ENCODE data around the gene SREK1. TPM values are rescaled to one million over a fixed set of nuclear protein-coding genes. Genes with fewer than 3 reads are reported as not detected.

The SREK1 gene
- total and polyA plus RNA-seq, 2 of the 8 experiments (the other 6 are each of a cell fraction or from before 2014, with no cell fraction given): 10.6 to 40.4 TPM

- no peak overlapping the region for H4K5ac ChIP-seq (ENCODE audit: insufficient read length, low read depth, low read length)
- peaks cover 4 to 67% (median 28%) of the 10 kb centered on the region in 4 experiments; a peak in 7 of 8 replicates for H3K36me3 ChIP-seq (ENCODE audit: control insufficient read depth in 2 of 4, insufficient read depth in 4 of 4, low read length in 3 of 4)
- no peak overlapping the region for H3K27ac ChIP-seq (ENCODE audit: low read depth, low read length)
- H3K4me3 ChIP-seq (ENCODE audit: extremely low read depth in 1 of 4, insufficient read depth in 2 of 4, low read depth in 3 of 4, low read length in 4 of 4): no peak overlapping the region
- POLR2A ChIA-PET (ENCODE audit: partially characterized antibody): no interaction called here
- peaks cover under 1 to 3% of the 10 kb centered on the region in 2 experiments for H4K20me1 ChIP-seq (replicated peaks in 1 of 2; ENCODE audit: control insufficient read depth in 1 of 2, insufficient read depth in 2 of 2, low read length in 2 of 2)
- no peak overlapping the region for H3K9ac ChIP-seq (replicated peaks in 1 of 4; ENCODE audit: extremely low read depth in 1 of 4, low read depth in 3 of 4, low read length in 3 of 4)
- no peak overlapping the region for H3K4me2 ChIP-seq (ENCODE audit: insufficient read depth in 1 of 2, low read depth in 2 of 2, low read length in 2 of 2)
- H3K18ac ChIP-seq (ENCODE audit: extremely low read depth, low read length): no peak overlapping the region
- H3K79me1 ChIP-seq (ENCODE audit: low read depth, low read length): no peaks in the 10 kb centered on the region
- H3K4me1 ChIP-seq (replicated peaks in 1 of 4; ENCODE audit: control insufficient read depth in 3 of 4, insufficient read depth in 4 of 4, low read length in 3 of 4): no peaks in the 10 kb centered on the region
- H4K8ac ChIP-seq (ENCODE audit: extremely low read depth, insufficient read depth, low read length): no peak overlapping the region
- H3K4ac ChIP-seq (replicated peaks; ENCODE audit: insufficient read length, low read depth, low read length): no peak overlapping the region
- no peaks in the 10 kb centered on the region for H3K9me3 ChIP-seq (ENCODE audit: insufficient read depth in 2 of 2, low read depth in 1 of 2, low read length in 1 of 2)
- H3K56ac ChIP-seq (replicated peaks; ENCODE audit: insufficient read length, low read depth, low read length): no peak overlapping the region
- H3K27me3 ChIP-seq (replicated peaks in 1 of 4; ENCODE audit: control insufficient read depth in 3 of 4, extremely low read depth in 1 of 4, insufficient read depth in 3 of 4, low read length in 3 of 4): no peaks in the 10 kb centered on the region
- no peak overlapping the region for H2BK5ac ChIP-seq (ENCODE audit: low read depth, low read length)
- 98% methylated on average over 5 of the region's 5 CpGs; no CpG with 5 or more reads in 1 of the 2 experiments for WGBS, 2 experiments (ENCODE audit: extremely low coverage in 1 of 2, insufficient coverage in 1 of 2, insufficient read length in 1 of 2, insufficient replicate concordance in 2 of 2, low coverage in 1 of 2, low lambda C conversion rate in 2 of 2, missing lambda C conversion rate in 1 of 2)
- H3K79me2 ChIP-seq (ENCODE audit: control insufficient read depth in 1 of 2, insufficient read depth in 2 of 2, low read length in 2 of 2): peaks cover 0 to 4% of the 10 kb centered on the region in 2 experiments; a peak in 1 of 4 replicates
- no peak overlapping the region for H3K23ac ChIP-seq (ENCODE audit: insufficient read length)
- H3K23me2 ChIP-seq (ENCODE audit: low read depth, low read length): no peaks in the 10 kb centered on the region
- no peak overlapping the region for H2BK120ac ChIP-seq (replicated peaks; ENCODE audit: low read depth, low read length)
- H2BK12ac ChIP-seq (ENCODE audit: low read depth, low read length): no peak overlapping the region
- DNase-seq (ENCODE audit: low read depth in 1 of 2, low spot score in 2 of 2): no peak
- CTCF ChIA-PET (ENCODE audit: partially characterized antibody): interaction anchor here (1.2 kb wide), 1 partner anchor 48 kb away, joined by 3 read pairs; no protein-coding TSS in a partner anchor
- no peak overlapping the region for H2AFZ ChIP-seq (ENCODE audit: low read length)
- H4K91ac ChIP-seq (replicated peaks; ENCODE audit: insufficient read length, low read length): no peak overlapping the region
- no peak for FAIRE-seq
- no peak overlapping the region for H3K14ac ChIP-seq (ENCODE audit: insufficient read length)
- no peak overlapping the region for H2BK15ac ChIP-seq (ENCODE audit: low read length)
- H2BK20ac ChIP-seq (ENCODE audit: low read length): no peak overlapping the region
- no peak overlapping the region for H2AK5ac ChIP-seq (ENCODE audit: low read depth, low read length)
- TF ChIP-seq KDM1A (IDR thresholded peaks at IDR 0.05; ENCODE audit: borderline replicate concordance, low read length) (no peak), POU5F1 (IDR thresholded peaks at IDR 0.05; ENCODE audit: low read depth, low read length) (no peak), CTBP2 (IDR thresholded peaks at IDR 0.05; ENCODE audit: borderline replicate concordance, insufficient read depth, insufficient read length, low read length) (no peak), CEBPB (IDR thresholded peaks at IDR 0.05; ENCODE audit: low read depth, low read length) (no peak), MAX (IDR thresholded peaks at IDR 0.05) (no peak), POLR2AphosphoS5 (IDR thresholded peaks at IDR 0.05; ENCODE audit: low read depth, low read length) (no peak), TAF7 (optimal IDR thresholded peaks at IDR 0.05; ENCODE audit: borderline replicate concordance, low read depth, low read length) (no peak), CBX5 (IDR thresholded peaks at IDR 0.05; ENCODE audit: low read depth, low read length) (no peak), GTF2F1 (IDR thresholded peaks at IDR 0.05; ENCODE audit: borderline replicate concordance, low read depth, low read length) (no peak), SRF (IDR thresholded peaks at IDR 0.05; ENCODE audit: low read depth, low read length) (no peak), RFX5 (IDR thresholded peaks at IDR 0.05; ENCODE audit: borderline replicate concordance, low read depth, low read length) (no peak)
- TF ChIP-seq, protein P1, sequence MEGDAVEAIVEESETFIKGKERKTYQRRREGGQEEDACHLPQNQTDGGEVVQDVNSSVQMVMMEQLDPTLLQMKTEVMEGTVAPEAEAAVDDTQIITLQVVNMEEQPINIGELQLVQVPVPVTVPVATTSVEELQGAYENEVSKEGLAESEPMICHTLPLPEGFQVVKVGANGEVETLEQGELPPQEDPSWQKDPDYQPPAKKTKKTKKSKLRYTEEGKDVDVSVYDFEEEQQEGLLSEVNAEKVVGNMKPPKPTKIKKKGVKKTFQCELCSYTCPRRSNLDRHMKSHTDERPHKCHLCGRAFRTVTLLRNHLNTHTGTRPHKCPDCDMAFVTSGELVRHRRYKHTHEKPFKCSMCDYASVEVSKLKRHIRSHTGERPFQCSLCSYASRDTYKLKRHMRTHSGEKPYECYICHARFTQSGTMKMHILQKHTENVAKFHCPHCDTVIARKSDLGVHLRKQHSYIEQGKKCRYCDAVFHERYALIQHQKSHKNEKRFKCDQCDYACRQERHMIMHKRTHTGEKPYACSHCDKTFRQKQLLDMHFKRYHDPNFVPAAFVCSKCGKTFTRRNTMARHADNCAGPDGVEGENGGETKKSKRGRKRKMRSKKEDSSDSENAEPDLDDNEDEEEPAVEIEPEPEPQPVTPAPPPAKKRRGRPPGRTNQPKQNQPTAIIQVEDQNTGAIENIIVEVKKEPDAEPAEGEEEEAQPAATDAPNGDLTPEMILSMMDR (IDR thresholded peaks at IDR 0.05; ENCODE audit: control extremely low read depth in 1 of 3, insufficient read depth in 1 of 3, low read depth in 1 of 3, low read length in 3 of 3): no peak
Measured at GRCh38 chr5:66161356-66161755, 17.3 kb downstream of the SREK1 start.
